K562 (cell line): ENCODE results near the gene SIRT7. TPM values are rescaled to one million over a fixed set of nuclear protein-coding genes. Genes with fewer than 3 reads are reported as not detected.

Experiments
- BACH1 ChIP-seq: fragments of 200-800 bp; sonication (Bioruptor generic); IDR thresholded peaks from 2 replicates; pipeline ENCODE4 v1.6.1; 2016; ENCODE audit warnings: missing genetic modification characterization, missing compliant biosample characterization
- ETV5 ChIP-seq: sonication (generic); formaldehyde crosslinking; IDR thresholded peaks from 2 replicates; pipeline ENCODE4 v1.4.0; 2020; ENCODE audit warnings: low read depth, mild to moderate bottlenecking, missing genetic modification reagents
- NCOA2 ChIP-seq, 2 experiments: fragments of 450-650 bp; IDR thresholded peaks; 2 replicates each; pipeline ENCODE4 v1.6.1; 2018; ENCODE audit warnings: mild to moderate bottlenecking in 2 of 2, moderate library complexity in 1 of 2; ENCODE audit not compliant: partially characterized antibody in 2 of 2
- SIN3A ChIP-seq, 2 experiments: fragments of 150-350 bp in 1 of 2; IDR thresholded peaks; 2 replicates each; pipeline ENCODE4 v1.6.1; 2011 to 2016; ENCODE audit warnings: borderline replicate concordance in 2 of 2, low read depth in 2 of 2, low read length in 2 of 2, mild to moderate bottlenecking in 2 of 2, moderate library complexity in 2 of 2; ENCODE audit not compliant: control insufficient read depth in 1 of 2
- TGIF2 ChIP-seq: sonication (generic); formaldehyde crosslinking; IDR thresholded peaks from 2 replicates; pipeline ENCODE4 v1.8.1; 2022; ENCODE audit warnings: mild to moderate bottlenecking, missing genetic modification reagents, moderate library complexity
- ZNF239 ChIP-seq: fragments of 250-450 bp; sonication (Bioruptor Pico); IDR thresholded peaks from 2 replicates; pipeline ENCODE4 v1.4.0; 2020; ENCODE audit warnings: mild to moderate bottlenecking
- ZNF316 ChIP-seq: fragments of 450-650 bp; IDR thresholded peaks from 2 replicates; pipeline ENCODE4 v1.6.1; 2016
- polyA plus RNA-seq, 8 experiments: library from polyadenylated mRNA; depleted of rRNA in 4 of 8; stranded (reverse) in 5 of 8; unstranded in 3 of 8; fragments of >200 nt; fragmentation: Nextera tagmentation in 2 of 8; fragmentation: Illumina TruSeq in 1 of 8; extraction: Ambion mirVana in 2 of 8; extraction: Trizol in 1 of 8; gene quantifications; 2 replicates each; pipeline versions ENCODE4 v1.2.1 to v1.2.3, GENCODE V29; 2011 to 2014; ENCODE audit warnings: inconsistent platforms in 1 of 8, missing spikeins in 1 of 8
- total RNA-seq, 7 experiments: library from RNA; depleted of rRNA in 6 of 7; stranded (reverse); fragments of >200 nt in 6 of 7; fragmentation: Illumina TruSeq in 2 of 7; extraction: Trizol in 2 of 7; gene quantifications; 2 replicates each; pipeline versions ENCODE4 v1.2.1 to v1.2.3, GENCODE V29; 2011 to 2021; ENCODE audit warnings: low replicate concordance in 1 of 7
- TF ChIP-seq, protein P1 (sequence below): fragments of 450-650 bp; IDR thresholded peaks from 2 replicates; pipeline ENCODE4 v1.6.1; 2016; ENCODE audit warnings: mild to moderate bottlenecking, moderate library complexity
- TF ChIP-seq, protein P2 (sequence below): IDR thresholded peaks from 3 replicates; pipeline ENCODE4 v1.6.1; 2011; ENCODE audit warnings: borderline replicate concordance, mild to moderate bottlenecking, moderate library complexity; ENCODE audit not compliant: insufficient read length; ENCODE audit errors: extremely low read depth
- TF ChIP-seq, protein P3 (sequence below): fragments of 250-450 bp; sonication (Bioruptor Pico); IDR thresholded peaks from 2 replicates; pipeline ENCODE4 v1.8.0; 2022; ENCODE audit warnings: inconsistent platforms

SIRT7 gene
- total and polyA plus RNA-seq, 9 of the 15 experiments (the other 6 are each of a cell fraction or from before 2014, with no cell fraction given) = 1.6 to 54.8 (median 20.3) TPM

DNA sequence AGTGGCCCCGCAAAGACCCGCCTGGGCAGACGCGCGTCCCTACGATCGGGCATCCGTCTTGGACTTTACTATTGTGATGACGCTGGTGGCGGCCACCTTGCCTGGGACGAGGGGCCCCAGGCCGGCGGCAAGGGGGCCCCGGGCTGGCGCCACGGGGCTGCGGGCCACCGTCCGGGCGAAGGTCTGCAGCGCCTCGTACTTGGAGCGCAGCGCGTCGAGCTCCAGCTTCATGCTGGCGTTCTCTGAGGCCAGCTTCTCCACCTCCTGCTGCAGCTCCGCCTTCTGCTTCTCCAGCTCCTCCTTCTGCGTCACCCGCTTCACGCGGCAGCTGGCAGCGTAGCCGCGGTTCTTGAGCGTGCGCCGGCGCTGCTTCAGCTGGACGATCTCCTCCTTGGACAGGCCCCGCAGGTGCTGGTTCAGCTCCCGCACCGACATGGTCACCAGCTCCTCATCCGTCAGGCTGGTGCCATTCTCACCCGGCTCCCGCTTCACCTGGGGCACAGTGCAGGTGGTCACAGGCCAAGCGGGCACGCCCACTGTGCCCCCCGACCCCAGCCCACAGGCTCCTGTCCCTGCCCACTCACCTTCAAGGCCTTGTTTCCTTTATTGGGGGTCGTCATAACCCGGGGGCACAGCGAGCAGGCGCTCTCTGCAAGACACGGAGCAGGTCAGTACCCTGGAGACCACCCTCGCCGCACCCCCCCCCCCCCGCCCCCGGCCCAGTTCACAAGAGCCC lies 4.8 kb upstream of the SIRT7 start (continued):
- TF ChIP-seq, protein P1, sequence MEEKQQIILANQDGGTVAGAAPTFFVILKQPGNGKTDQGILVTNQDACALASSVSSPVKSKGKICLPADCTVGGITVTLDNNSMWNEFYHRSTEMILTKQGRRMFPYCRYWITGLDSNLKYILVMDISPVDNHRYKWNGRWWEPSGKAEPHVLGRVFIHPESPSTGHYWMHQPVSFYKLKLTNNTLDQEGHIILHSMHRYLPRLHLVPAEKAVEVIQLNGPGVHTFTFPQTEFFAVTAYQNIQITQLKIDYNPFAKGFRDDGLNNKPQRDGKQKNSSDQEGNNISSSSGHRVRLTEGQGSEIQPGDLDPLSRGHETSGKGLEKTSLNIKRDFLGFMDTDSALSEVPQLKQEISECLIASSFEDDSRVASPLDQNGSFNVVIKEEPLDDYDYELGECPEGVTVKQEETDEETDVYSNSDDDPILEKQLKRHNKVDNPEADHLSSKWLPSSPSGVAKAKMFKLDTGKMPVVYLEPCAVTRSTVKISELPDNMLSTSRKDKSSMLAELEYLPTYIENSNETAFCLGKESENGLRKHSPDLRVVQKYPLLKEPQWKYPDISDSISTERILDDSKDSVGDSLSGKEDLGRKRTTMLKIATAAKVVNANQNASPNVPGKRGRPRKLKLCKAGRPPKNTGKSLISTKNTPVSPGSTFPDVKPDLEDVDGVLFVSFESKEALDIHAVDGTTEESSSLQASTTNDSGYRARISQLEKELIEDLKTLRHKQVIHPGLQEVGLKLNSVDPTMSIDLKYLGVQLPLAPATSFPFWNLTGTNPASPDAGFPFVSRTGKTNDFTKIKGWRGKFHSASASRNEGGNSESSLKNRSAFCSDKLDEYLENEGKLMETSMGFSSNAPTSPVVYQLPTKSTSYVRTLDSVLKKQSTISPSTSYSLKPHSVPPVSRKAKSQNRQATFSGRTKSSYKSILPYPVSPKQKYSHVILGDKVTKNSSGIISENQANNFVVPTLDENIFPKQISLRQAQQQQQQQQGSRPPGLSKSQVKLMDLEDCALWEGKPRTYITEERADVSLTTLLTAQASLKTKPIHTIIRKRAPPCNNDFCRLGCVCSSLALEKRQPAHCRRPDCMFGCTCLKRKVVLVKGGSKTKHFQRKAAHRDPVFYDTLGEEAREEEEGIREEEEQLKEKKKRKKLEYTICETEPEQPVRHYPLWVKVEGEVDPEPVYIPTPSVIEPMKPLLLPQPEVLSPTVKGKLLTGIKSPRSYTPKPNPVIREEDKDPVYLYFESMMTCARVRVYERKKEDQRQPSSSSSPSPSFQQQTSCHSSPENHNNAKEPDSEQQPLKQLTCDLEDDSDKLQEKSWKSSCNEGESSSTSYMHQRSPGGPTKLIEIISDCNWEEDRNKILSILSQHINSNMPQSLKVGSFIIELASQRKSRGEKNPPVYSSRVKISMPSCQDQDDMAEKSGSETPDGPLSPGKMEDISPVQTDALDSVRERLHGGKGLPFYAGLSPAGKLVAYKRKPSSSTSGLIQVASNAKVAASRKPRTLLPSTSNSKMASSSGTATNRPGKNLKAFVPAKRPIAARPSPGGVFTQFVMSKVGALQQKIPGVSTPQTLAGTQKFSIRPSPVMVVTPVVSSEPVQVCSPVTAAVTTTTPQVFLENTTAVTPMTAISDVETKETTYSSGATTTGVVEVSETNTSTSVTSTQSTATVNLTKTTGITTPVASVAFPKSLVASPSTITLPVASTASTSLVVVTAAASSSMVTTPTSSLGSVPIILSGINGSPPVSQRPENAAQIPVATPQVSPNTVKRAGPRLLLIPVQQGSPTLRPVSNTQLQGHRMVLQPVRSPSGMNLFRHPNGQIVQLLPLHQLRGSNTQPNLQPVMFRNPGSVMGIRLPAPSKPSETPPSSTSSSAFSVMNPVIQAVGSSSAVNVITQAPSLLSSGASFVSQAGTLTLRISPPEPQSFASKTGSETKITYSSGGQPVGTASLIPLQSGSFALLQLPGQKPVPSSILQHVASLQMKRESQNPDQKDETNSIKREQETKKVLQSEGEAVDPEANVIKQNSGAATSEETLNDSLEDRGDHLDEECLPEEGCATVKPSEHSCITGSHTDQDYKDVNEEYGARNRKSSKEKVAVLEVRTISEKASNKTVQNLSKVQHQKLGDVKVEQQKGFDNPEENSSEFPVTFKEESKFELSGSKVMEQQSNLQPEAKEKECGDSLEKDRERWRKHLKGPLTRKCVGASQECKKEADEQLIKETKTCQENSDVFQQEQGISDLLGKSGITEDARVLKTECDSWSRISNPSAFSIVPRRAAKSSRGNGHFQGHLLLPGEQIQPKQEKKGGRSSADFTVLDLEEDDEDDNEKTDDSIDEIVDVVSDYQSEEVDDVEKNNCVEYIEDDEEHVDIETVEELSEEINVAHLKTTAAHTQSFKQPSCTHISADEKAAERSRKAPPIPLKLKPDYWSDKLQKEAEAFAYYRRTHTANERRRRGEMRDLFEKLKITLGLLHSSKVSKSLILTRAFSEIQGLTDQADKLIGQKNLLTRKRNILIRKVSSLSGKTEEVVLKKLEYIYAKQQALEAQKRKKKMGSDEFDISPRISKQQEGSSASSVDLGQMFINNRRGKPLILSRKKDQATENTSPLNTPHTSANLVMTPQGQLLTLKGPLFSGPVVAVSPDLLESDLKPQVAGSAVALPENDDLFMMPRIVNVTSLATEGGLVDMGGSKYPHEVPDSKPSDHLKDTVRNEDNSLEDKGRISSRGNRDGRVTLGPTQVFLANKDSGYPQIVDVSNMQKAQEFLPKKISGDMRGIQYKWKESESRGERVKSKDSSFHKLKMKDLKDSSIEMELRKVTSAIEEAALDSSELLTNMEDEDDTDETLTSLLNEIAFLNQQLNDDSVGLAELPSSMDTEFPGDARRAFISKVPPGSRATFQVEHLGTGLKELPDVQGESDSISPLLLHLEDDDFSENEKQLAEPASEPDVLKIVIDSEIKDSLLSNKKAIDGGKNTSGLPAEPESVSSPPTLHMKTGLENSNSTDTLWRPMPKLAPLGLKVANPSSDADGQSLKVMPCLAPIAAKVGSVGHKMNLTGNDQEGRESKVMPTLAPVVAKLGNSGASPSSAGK = peak; percentile 90
- TF ChIP-seq, protein P2, sequence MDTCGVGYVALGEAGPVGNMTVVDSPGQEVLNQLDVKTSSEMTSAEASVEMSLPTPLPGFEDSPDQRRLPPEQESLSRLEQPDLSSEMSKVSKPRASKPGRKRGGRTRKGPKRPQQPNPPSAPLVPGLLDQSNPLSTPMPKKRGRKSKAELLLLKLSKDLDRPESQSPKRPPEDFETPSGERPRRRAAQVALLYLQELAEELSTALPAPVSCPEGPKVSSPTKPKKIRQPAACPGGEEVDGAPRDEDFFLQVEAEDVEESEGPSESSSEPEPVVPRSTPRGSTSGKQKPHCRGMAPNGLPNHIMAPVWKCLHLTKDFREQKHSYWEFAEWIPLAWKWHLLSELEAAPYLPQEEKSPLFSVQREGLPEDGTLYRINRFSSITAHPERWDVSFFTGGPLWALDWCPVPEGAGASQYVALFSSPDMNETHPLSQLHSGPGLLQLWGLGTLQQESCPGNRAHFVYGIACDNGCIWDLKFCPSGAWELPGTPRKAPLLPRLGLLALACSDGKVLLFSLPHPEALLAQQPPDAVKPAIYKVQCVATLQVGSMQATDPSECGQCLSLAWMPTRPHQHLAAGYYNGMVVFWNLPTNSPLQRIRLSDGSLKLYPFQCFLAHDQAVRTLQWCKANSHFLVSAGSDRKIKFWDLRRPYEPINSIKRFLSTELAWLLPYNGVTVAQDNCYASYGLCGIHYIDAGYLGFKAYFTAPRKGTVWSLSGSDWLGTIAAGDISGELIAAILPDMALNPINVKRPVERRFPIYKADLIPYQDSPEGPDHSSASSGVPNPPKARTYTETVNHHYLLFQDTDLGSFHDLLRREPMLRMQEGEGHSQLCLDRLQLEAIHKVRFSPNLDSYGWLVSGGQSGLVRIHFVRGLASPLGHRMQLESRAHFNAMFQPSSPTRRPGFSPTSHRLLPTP = no peak
- TF ChIP-seq TGIF2 (CRISPR knock-in tag) (0 out of 2 replicates have a peak, but pooled peaks have one; percentile 26), ETV5 (CRISPR knock-in tag) (no peak), SIN3A (IDR thresholded peaks at IDR 0.05; ENCODE audit: borderline replicate concordance in 2 of 2, control insufficient read depth in 1 of 2, low read depth in 2 of 2, low read length in 2 of 2) (peak; percentile 61 to 82; a peak in 3 of 4 replicates), BACH1 (tag) (no peak), NCOA2 (IDR thresholded peaks at IDR 0.05; ENCODE audit: partially characterized antibody in 2 of 2) (no peak), ZNF239 (CRISPR knock-in tag) (no peak), ZNF316 (no peak)
- TF ChIP-seq, protein P3, sequence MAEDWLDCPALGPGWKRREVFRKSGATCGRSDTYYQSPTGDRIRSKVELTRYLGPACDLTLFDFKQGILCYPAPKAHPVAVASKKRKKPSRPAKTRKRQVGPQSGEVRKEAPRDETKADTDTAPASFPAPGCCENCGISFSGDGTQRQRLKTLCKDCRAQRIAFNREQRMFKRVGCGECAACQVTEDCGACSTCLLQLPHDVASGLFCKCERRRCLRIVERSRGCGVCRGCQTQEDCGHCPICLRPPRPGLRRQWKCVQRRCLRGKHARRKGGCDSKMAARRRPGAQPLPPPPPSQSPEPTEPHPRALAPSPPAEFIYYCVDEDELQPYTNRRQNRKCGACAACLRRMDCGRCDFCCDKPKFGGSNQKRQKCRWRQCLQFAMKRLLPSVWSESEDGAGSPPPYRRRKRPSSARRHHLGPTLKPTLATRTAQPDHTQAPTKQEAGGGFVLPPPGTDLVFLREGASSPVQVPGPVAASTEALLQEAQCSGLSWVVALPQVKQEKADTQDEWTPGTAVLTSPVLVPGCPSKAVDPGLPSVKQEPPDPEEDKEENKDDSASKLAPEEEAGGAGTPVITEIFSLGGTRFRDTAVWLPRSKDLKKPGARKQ = 0 out of 2 replicates have a peak, but pooled peaks have one; percentile 2
